ENCODE results near the gene PDC. TPM values are rescaled to one million over a fixed set of nuclear protein-coding genes. Genes with fewer than 3 reads are reported as not detected.
A peak's percentile ranks its signal among the peaks of the same experiment; 100 is the strongest.

PDC gene
- total RNA-seq, 2 donors from 2014 or later: not detected

- WGBS: 59% methylated on average over 2 of the region's 2 CpGs
- no peak overlapping the region for H3K4me3 ChIP-seq
- no peaks in the 10 kb centered on the region for H3K9me3 ChIP-seq
- no peak overlapping the region for H3K27ac ChIP-seq
- TF ChIP-seq POLR2A (IDR thresholded peaks at IDR 0.05) (no peak), POLR2AphosphoS5 (IDR thresholded peaks at IDR 0.05) (no peak)
- TF ChIP-seq, protein P1, sequence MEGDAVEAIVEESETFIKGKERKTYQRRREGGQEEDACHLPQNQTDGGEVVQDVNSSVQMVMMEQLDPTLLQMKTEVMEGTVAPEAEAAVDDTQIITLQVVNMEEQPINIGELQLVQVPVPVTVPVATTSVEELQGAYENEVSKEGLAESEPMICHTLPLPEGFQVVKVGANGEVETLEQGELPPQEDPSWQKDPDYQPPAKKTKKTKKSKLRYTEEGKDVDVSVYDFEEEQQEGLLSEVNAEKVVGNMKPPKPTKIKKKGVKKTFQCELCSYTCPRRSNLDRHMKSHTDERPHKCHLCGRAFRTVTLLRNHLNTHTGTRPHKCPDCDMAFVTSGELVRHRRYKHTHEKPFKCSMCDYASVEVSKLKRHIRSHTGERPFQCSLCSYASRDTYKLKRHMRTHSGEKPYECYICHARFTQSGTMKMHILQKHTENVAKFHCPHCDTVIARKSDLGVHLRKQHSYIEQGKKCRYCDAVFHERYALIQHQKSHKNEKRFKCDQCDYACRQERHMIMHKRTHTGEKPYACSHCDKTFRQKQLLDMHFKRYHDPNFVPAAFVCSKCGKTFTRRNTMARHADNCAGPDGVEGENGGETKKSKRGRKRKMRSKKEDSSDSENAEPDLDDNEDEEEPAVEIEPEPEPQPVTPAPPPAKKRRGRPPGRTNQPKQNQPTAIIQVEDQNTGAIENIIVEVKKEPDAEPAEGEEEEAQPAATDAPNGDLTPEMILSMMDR (IDR thresholded peaks at IDR 0.05): no peak
- H3K4me1 ChIP-seq (replicated peaks): no peaks in the 10 kb centered on the region
- H3K36me3 ChIP-seq: no peaks in the 10 kb centered on the region
- no peaks in the 10 kb centered on the region for H3K27me3 ChIP-seq (replicated peaks; ENCODE audit: insufficient read depth)
- intact Hi-C loops (cut with DNase I): no loop called here
- no peak for DNase-seq (ENCODE audit: low spot score)
These were observed 22.6 kb upstream of the PDC start for GRCh38 chr1:186483561-186483960.

GRCh38 chr1:186482661-186483255 is 21.8 kb upstream of the PDC start:
- H3K4me3 ChIP-seq: no peak overlapping the region
- DNase-seq (ENCODE audit: low spot score): peak; percentile 33
- H3K4me1 ChIP-seq (replicated peaks): no peaks in the 10 kb centered on the region
- H3K27me3 ChIP-seq (replicated peaks; ENCODE audit: insufficient read depth): no peaks in the 10 kb centered on the region
- H3K36me3 ChIP-seq: no peaks in the 10 kb centered on the region
- no peak overlapping the region for H3K27ac ChIP-seq
- no peak for TF ChIP-seq POLR2A (IDR thresholded peaks at IDR 0.05)
- no peak for TF ChIP-seq POLR2AphosphoS5 (IDR thresholded peaks at IDR 0.05)
- TF ChIP-seq, protein P1 (IDR thresholded peaks at IDR 0.05): peak; percentile 44 to 86 (median 64)
- intact Hi-C loops (cut with DNase I): no loop called here
- no peaks in the 10 kb centered on the region for H3K9me3 ChIP-seq
- WGBS: 9% methylated on average over 4 of the region's 4 CpGs

DNA sequence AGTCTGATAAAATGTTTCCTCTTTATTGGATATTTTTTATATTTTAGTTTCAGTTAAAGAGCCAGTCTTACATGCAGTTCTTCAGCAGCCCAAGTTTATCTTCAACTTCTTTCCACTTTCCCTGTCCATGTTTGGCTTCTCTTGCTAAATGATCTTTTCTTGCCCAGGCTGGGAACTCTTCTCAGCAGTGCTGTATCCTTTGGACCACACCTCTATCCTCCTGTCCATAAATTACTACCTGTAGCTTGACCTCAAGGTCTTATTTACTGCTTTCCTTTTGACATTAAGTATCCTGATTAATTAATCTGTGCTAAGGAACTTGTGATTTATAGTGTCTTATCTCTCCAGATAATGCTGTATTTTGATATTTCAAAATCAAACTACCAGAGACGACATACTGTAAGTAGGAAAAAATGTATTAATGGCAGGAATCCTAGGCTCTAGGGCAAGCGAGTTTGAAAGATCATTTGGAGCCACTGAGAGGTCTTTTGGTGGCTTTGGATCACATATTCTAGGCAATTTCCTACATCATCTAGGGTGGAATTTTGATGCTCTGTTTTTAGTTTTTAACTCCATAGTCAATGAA is 20.5 kb upstream of the PDC start:
- no peaks in the 10 kb centered on the region for H3K4me1 ChIP-seq (replicated peaks)
- no peaks in the 10 kb centered on the region for H3K27me3 ChIP-seq (replicated peaks; ENCODE audit: insufficient read depth)
- H3K4me3 ChIP-seq: no peak overlapping the region
- TF ChIP-seq, protein P1 (IDR thresholded peaks at IDR 0.05): no peak
- TF ChIP-seq POLR2A (IDR thresholded peaks at IDR 0.05) (no peak), POLR2AphosphoS5 (IDR thresholded peaks at IDR 0.05) (no peak)
- DNase-seq (ENCODE audit: low spot score): no peak
- intact Hi-C loops (cut with DNase I): no loop called here
- no peaks in the 10 kb centered on the region for H3K9me3 ChIP-seq
- WGBS: 58% methylated on average over 2 of the region's 2 CpGs
- H3K27ac ChIP-seq: no peak overlapping the region
- no peaks in the 10 kb centered on the region for H3K36me3 ChIP-seq

DNA sequence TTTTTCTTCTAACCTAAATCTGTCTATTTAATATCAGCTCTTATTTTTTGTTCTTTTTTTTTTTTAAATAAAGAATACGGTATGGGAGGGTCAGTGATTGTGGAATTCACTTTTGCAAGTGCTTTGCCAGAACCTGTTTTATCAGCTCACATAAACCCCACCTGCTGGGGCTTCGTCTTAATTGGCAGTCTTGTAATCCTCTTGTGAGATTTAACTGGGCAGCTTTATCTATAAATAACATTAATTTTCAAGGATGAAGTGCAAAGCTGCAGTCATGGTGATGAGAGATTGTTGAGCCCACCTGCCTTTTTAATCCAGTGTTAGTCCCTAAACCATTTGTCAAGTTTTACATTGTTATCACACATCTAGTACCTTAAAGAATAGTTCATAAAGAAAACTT is 18.2 kb upstream of the PDC start:
- Histone ChIP-seq H3K4me3 (no peak overlapping the region), H3K36me3 (no peaks in the 10 kb centered on the region), H3K4me1 (replicated peaks) (no peaks in the 10 kb centered on the region), H3K27me3 (replicated peaks; ENCODE audit: insufficient read depth) (no peaks in the 10 kb centered on the region), H3K9me3 (no peaks in the 10 kb centered on the region), H3K27ac (no peak overlapping the region)
- intact Hi-C loops (cut with DNase I): no loop called here
- 47% methylated on average over 2 of the region's 2 CpGs for WGBS
- TF ChIP-seq, protein P1 (IDR thresholded peaks at IDR 0.05): no peak
- DNase-seq (ENCODE audit: low spot score): no peak

All from prostate gland (tissue), 2 donors.